GM18868 (cell line): ENCODE data around the gene STK33.
A peak's percentile ranks its signal among the peaks of the same experiment; 100 is the strongest.

Source experiments
- ATAC-seq: cut with Tn5 transposase; IDR thresholded peaks from one replicate; pipeline ENCODE4 v1.9.1; 2021; ENCODE audit warnings: mild to moderate bottlenecking, moderate library complexity; ENCODE audit not compliant: unreplicated experiment

The STK33 gene

DNA sequence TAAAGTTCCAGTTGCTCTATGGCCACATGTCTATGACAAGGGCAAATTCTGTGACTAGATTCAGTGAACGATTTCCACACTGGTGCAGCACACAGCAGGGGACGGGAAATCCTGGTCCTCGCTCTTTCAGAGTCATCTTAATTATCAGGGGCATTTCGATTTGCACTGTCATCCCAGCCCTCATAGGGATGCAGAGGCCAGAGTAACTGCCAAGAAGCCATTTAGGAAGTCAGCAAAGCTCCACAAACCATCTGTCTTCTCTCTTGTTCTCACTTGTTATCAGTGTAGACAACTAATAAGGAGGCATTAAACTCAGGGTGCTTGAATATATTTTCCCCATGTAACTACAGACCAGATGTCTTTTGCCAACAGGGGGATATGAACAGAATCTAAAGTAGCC lies 151.7 kb downstream of the STK33 start:
- no peak for ATAC-seq

DNA sequence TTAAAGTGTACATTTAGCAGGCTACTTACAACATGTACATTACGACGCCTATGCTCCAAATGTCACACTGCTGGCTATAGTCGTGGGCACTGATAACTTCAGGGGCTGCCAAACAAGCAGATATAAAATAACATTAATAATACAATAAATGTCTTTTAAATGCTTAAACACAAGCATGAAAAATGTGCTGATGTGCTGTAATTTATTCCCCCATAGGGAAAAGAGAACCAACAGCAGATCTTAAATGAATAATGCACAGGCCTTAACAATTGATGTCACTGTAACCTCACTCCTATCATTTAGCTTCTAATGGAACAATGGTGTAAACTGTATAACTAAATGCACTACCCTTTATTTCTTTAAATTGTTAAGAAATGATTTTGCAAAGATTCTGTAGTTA lies 153.4 kb downstream of the STK33 start:
- no peak for ATAC-seq

DNA sequence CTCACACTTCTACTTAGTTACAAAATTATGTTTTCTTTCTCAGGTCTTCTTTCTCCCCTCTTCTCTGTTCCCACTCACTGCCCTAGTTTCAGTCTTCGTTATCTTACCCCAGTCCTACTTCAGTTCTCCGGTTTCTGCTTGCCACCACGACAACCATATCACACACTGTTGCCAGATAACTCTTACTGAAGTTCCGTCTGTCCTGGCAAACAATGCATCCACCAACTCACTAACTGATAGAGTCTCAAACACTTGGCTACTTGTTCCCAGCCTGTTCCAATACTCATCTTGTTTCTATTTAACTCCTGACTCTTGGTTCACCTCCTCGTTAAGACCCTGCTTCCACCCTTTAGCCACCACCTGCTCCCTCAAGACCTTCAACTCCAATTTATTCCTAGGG lies 164.5 kb downstream of the STK33 start:
- ATAC-seq: no peak

DNA sequence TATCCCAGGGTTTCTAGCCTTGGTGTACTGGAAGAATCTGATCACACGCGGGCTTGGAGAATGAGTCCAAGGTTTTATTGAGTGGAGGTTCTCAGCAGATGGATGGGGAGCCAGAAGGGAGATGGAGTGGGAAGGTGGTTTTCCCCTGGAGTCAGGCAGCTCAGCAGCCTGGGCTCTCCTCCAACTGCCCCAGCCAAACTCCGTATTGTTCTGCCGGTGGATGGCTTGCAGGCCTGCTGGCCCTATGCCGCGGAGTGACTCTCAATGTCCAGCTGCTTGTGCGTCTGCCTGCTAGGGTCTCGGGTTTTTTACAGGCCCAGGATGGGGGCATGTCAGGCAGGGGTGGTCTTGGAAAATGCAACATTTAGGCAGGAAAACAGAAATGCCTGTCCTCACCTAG lies 168.0 kb downstream of the STK33 start:
- no peak for ATAC-seq

DNA sequence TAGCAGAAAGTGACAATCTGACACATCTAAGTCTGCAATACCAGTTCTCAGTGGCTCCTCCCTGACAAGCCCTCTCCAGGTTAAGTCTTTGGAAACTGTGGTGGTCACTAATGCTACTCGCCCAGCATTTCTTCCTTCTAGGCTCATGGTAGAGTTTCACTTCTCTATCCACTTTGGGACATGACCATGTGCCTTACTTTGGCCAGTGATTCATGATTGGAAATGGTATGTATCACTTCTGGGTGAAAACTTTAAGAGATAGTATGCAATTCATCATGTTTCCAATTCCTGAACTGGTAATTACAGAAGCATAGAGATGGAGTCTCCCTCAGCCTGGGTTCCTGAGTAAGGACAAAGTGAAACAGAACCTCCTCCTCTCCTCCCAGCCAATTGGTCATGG lies 178.8 kb downstream of the STK33 start:
- ATAC-seq: no peak

DNA sequence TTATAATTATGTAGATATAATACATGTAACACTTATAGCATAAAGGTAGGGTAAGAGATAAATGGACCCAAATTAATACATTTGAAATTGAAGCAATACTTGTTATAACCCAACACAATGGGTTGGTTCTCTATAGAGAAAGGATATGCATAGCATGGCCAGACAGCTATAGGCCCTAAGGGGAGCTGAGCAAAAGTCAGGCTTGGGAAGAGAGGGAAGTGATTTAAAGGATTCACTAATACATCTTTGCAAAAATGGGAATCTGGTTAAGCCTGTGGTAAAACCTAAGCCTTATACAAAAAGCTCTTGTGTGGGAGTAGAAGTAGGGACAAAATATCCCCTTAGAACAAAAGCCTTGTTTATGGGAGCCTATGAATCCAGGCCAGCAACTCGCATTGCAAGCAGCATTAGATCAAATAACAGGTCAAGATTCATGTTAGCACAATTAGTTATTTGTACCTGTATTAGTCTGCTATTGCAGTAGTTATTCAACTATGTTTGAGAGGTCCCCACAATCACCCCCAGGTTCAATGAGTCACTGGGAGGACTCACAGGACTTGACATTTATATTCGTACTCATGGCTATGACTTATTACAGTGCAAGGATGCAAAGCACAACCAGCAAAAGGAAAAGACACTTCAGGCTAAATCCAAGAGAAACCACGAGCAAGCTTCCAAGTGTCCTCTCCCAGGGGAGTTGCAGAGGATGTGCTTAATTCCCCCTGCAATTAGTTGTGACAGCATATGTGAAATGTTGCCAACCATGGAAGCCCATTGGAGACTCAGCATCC lies 185.7 kb downstream of the STK33 start:
- no peak for ATAC-seq

DNA sequence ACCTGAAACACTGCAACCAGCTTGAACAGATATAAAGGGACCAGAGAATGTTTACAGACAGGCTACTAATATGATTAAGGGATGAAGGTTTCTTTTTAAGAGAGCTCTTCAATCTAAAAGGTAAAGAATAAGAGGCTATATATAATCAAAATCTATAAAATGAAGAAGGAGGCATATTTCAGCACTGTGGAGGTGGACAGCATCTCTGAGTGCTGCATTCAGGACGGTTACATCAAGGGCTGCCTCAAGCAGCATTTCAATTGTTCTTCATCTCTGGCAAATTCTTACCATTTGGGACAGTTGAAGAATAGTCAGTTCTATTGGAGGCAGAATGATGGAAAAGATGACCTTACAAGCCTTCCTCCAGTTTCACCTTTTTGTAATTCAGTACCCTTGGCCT lies 190.7 kb downstream of the STK33 start:
- no peak for ATAC-seq

DNA sequence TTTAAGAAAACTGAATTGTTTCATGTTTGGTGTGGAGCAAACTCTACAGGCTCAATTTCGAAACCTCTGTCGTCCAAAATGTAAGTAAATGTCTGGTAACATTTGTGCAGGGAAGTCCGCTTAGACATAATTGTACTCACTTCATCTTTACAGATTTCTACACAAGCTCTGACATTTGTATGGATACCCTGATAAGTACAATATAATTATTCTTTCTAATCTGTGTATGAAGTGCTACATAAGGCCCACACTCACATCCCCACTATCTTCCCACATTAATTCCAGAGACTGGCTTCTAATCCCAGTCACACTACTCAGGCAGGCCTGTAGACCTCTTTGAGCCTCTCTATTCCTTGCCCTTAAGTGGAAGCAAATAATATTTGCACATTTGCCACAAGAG lies 201.1 kb downstream of the STK33 start:
- no peak for ATAC-seq

DNA sequence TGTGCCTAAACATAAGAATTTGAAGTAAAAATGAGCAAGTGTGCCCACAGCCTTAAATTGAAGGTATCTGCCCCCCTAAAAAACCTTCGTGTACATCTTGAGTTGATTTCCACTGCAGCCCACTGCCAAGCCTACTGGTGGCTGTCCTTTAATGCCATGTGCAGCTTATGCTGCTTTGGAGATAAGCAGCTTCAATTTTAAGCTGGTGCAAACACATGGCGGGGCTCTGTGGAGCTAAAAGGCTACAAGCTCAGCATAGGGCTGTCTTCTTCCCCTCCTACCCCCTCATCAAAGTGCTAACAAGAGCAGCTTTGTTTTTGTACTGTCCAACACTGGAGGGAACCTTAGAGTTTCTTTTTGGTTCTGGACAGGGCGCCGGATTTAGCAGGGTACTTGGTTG lies 201.9 kb downstream of the STK33 start:
- no peak for ATAC-seq

DNA sequence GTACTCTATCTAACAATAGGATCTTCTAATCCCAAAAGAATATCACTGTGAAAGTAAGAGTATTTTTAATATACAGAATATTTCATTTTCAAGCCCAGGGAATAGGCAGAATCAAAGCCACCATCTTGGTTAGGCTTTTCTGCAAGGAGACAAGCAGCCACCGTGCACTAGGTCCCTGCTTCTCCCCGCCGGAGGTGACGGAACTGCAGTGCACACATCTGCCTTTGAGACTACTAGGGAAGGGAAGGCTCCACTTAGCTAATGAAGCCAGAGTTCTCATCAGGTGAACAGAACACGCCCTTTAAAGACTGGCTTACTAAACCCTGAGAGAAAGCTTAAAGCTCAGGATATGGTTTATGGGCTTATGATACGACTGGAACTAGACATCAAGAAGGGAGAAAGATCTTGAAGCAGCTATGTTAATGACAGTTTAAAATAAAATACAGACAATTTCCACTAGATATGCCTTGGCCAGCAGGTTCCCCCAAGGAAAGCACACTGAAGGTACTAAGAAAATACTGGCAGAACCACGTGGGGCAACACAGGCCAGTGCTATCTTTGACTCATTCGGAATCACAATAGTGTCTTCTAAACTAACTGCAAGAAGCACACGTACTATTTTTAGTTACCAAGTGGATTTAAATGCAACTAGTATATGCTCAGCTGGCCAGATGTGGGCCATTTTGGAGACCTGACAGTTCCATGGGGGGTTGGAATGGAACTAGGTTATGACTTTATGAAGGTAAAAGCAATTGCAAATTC lies 203.0 kb downstream of the STK33 start:
- no peak for ATAC-seq

DNA sequence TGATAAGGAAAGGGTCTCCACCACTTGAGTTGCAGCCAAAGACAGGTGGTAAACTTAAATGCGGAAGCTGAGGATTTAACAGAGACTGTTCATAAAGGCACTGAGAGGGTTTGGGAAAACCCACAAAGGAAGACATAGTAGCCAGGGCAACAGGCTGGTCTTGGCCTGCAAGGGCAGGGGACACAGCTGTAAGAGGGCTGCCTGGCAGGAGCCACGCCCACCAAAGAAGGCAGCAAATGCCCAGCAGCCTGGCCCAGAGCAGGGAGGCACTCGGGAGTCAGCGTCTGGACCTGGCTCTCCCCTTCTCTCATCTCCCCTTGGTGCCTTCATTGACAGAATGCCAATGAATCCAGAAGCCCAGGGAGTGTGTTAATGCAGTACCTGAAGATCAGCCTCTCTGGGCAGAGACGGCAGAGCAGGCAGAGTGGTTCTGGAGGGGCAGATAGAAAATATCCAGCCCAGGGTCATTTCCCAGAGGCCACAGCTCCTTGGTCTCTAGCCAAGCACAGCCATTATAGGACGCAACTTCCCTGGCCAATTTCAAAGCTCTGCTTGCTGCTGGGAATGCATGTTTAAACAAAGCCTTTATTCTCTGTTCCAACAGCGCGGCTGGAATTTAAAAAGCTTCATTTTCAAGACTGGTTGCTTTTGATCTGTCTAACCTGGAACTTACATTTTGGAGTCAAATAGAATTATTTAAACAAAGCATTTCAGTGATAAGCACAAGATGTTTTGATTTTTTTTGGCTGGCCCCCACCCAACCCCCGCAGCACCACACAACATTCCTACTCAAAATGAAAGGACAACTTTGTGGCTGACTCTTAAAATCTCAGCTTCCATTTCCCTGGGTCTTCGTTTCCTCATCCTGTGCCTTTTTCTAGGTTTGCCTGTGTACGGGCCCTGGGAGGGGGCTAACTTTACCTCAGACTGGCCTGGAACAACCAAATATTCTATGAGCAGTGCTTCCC lies 204.7 kb downstream of the STK33 start:
- no peak for ATAC-seq

DNA sequence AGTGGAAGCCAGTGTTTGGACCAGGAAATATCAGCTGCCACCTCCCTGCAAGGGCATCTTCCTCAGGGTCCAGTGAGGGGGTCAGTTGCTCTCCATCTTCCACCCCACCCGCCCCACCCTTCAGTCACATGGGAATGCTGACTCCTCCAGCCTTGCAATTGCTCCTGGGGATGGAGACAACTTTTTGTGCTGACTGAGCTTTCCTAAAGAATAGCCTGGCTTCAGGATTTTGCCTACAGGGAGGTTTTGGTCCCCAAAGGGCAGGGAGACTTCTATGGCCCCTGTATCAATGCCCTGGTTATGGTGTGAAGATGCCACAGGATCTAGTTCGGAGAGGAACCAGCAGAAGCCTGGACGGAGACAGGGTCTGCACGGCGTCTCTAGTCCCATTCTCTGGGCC lies 206.3 kb downstream of the STK33 start:
- no peak for ATAC-seq

DNA sequence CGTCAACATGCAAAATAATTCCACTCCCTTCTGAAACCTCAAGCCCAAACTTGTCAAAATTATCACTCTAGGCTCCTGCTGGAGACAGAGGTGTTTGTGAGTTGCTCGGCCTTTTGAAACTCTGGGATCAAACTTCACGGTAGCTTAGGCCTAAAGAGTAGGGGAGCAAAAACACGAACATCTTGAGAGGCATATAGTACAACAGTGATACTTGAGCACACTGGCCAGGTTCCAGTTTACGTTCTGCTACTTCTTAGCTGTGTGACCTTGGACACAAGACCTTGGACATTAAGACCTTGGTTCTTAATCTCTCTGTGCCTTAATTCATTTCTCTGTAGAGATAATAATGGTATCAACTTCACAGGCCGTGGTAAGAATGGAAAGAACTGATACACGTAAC lies 206.9 kb downstream of the STK33 start:
- no peak for ATAC-seq

DNA sequence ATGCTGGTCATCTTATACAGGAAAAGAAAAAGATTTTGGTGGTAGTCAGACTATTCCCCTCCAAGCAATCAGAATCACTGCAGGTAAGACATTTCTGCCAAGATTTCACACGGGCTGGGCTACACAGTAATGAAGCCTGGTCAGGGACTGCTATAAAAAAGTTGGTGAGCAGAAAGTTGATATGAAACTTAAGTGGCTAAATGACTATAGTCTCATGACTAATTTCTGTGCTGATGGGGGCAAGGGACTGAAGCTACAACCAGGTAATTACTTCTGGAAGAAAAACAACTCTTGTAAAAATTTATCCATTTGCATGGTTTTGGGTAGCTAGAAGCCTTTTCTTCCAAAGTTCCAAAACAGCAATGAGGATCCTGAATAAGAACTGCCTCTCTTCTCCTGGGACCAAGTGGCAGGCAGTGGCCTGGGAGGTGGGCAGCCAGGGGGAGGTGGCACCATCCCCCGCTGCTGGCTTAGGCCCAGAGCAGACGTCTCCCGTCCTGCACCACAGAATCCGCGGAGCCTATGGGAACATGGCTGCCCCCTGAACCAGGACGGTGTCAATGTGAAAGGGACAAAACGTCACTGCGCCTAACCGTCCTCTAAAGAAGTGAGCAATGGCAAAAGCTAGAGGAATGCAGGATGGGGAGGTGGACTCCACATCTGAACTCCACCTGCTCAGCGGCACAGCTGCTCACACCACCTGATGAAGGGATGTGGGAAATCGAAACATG lies 207.7 kb downstream of the STK33 start:
- peak; percentile 69 for ATAC-seq

DNA sequence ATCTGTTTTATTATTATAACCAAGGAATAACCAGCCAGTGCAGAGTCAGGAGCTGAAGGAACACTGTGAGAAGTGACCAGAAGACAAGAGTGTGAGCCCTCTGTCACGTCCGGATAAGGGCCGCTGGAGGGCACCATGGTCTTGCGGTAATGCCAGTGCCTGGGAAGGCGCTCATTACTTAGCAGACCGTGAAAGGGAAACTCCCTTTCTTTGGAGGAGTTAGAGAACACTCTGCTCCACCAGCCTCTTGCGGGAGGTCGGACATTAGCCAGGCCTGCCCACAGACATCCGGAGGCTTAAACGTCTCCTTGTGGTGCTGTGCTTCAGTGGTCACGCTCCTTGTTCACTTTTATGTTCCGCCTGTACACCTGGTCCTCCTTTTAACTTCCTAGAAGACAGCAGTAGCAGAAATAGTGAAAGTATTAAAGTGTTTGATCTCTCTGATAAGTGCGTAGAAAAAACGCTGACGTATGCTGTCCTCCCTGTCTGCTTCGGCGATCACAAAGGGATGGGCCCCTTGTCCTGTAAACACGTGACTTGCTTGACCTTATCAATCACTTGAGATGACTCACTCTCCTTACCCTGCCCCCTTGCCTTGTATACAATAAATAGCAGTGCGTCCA lies 209.7 kb downstream of the STK33 start:
- peak; percentile 59 for ATAC-seq

DNA sequence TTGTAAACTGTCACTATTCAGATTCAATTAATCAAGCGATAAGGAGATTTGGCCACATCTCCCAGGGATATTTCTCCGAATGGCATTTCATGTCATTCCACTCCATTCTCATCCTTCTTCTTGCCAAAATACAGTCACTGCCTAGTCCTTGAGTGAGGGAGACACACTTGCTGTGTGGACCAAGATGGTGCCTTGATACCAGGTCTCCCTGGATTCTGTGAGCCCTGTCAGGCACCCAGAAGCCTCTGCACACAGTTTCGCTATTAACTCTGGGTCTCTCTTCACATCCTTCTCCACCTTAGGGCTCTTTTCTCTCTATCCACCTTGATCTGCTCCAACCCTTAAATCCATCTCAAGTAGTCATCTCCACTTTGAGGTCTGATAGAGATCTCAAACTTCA lies 210.4 kb downstream of the STK33 start:
- ATAC-seq: no peak

DNA sequence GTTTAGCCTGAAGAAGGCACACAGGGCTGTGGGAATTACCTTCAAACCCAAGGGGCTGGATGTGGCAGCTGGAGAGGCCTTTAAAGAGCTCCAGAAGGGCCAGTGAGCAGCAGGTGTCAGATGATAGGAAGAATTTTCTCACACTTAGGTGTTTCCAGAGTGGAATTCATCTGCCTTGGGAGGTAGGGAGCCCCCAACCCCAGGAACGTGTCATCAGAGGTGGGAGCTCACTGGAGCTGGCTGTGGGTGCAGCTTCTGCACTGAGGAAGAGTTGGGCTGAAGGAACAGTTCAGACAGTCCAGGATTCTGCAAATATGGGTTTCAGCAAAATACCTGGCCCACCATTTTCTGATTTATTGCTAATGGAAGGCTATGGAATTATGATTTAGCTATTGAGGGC lies 210.8 kb downstream of the STK33 start:
- ATAC-seq: no peak

DNA sequence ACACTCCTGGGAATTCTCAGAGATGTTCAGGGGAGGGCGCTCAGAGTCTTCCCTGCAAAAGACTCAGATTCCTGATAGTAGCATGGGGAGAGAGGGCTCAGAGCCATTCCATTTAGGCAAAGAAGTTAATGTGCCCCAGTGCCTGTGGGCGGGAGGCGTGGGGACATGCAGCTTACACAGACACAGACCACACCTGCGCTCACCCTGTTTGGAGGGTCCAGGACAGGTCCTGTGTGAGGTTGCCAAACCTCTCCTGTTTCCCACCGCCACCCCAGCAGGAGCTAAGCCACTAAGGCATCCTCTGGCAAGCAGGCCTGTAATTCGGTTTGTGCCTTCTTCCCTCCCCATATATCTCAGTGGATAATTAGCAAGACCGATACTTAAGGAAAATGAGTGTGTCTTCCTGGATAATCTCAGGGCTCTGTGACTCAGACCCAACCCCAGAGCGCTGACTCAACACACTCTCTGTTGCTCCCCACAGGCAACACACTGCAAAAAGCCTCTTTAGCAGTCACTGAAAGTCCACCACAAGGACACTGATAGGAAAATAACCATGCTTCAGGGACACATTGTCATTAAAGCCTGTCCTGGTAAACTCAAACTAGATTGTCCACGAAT lies 211.5 kb downstream of the STK33 start:
- ATAC-seq: no peak

DNA sequence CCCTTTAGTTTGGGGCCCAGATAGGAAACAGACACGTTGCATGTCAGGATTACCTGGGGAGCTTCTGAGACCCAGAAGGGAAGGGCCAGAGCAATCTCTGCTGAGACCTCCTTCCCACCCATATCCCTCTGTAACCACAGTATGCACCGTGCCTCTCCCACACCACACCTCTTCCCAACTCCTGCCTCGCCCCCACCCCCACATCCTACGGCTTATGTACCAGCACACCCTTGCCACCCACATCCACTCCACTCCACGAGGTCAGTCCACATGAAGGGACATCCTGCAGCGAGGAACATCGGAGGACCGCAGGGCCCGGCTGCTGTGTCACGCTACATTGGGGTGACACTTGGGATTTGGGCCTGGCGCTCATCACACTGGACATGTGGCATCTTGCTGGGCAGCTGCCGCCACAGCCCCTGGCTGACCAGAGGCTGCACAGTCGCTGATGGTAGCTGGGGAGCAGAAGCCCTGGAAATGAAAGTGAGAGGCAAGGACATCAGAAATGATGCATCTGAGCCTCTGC lies 212.1 kb downstream of the STK33 start:
- ATAC-seq: no peak

DNA sequence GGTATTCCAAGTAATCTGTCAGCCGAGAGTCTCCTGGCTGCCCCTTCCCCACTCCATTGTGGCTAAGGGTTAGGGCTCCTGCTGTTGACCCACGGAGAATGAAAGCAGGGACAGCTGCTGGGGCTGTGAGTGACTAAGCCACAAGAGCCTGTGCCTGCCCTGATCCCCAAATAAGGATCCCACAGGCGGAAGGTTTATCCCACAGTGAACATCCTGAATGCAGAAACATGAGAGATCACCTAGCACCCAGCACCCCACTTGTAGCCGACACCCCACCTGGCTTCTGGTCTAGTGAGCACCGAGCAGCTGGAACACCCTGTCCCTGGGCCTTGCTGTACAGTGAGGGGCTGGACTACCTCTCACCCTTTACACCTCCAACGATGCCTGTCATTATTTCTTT lies 212.7 kb downstream of the STK33 start:
- no peak for ATAC-seq
